ENCODE data around the gene TSPAN11. TPM values are rescaled to one million over a fixed set of nuclear protein-coding genes. Genes with fewer than 3 reads are reported as not detected.

The TSPAN11 gene
- total and polyA plus RNA-seq, 12 donors = 0.30 to 6.2 (median 1.2) TPM

- Histone ChIP-seq H3K27ac (no peak overlapping the region), H3K36me3 (replicated peaks in 1 of 2) (no peaks in the 10 kb centered on the region), H3K4me1 (replicated peaks in 1 of 2) (no peaks in the 10 kb centered on the region), H3K4me3 (no peak overlapping the region), H3K27me3 (no peaks in the 10 kb centered on the region), H3K9me3 (replicated peaks in 1 of 3) (no peaks in the 10 kb centered on the region)
- TF ChIP-seq CTCF (IDR thresholded peaks at IDR 0.05) (no peak), POLR2A (IDR thresholded peaks at IDR 0.05) (no peak)
- WGBS, 4 donors = 59 to 83% (median 79%) methylated on average over 3 to 4 of the region's 4 CpGs
- DNase-seq = no peak
- intact Hi-C loops (cut with DNase I) = no loop called here
Observed at GRCh38 chr12:31017535-31017934, 91.0 kb downstream of the TSPAN11 start.

- H3K36me3 ChIP-seq (replicated peaks in 1 of 2) = no peaks in the 10 kb centered on the region
- no peak overlapping the region for H3K27ac ChIP-seq
- H3K4me1 ChIP-seq (replicated peaks in 1 of 2) = no peaks in the 10 kb centered on the region
- WGBS, 4 donors = 56 to 74% (median 67%) methylated on average over 3 of the region's 3 CpGs
- no peaks in the 10 kb centered on the region for H3K27me3 ChIP-seq
- DNase-seq = peak in 1 of 7 donors; percentile 1
- no peaks in the 10 kb centered on the region for H3K9me3 ChIP-seq (replicated peaks in 1 of 3)
- intact Hi-C loops (cut with DNase I) = no loop called here
- no peak overlapping the region for H3K4me3 ChIP-seq
- TF ChIP-seq CTCF (IDR thresholded peaks at IDR 0.05) = no peak
Observed at GRCh38 chr12:31018106-31018789, 91.7 kb downstream of the TSPAN11 start.

GRCh38 chr12:31018790-31019505, 92.4 kb downstream of the TSPAN11 start:
- Histone ChIP-seq H3K9me3 (replicated peaks in 1 of 3) (no peaks in the 10 kb centered on the region), H3K4me1 (replicated peaks in 1 of 2) (no peaks in the 10 kb centered on the region), H3K4me3 (no peak overlapping the region), H3K36me3 (replicated peaks in 1 of 2) (no peaks in the 10 kb centered on the region), H3K27me3 (no peaks in the 10 kb centered on the region), H3K27ac (no peak overlapping the region)
- DNase-seq = no peak
- TF ChIP-seq CTCF (IDR thresholded peaks at IDR 0.05) (no peak), POLR2A (IDR thresholded peaks at IDR 0.05) (no peak)
- intact Hi-C loops (cut with DNase I) = no loop called here
- 76 to 93% (median 85%) methylated on average over 6 of the region's 6 CpGs for WGBS, 4 donors

GRCh38 chr12:31019561-31019960, 93.0 kb downstream of the TSPAN11 start:
- H3K36me3 ChIP-seq (replicated peaks in 1 of 2) = no peaks in the 10 kb centered on the region
- DNase-seq = peak in 1 of 7 donors; percentile 4
- intact Hi-C loops (cut with DNase I) = no loop called here
- H3K9me3 ChIP-seq (replicated peaks in 1 of 3) = no peaks in the 10 kb centered on the region
- no peak overlapping the region for H3K4me3 ChIP-seq
- TF ChIP-seq CTCF (IDR thresholded peaks at IDR 0.05) (no peak), POLR2A (IDR thresholded peaks at IDR 0.05) (no peak)
- H3K27ac ChIP-seq = no peak overlapping the region
- no peaks in the 10 kb centered on the region for H3K27me3 ChIP-seq
- WGBS, 4 donors = 78 to 94% (median 82%) methylated on average over 6 of the region's 6 CpGs
- H3K4me1 ChIP-seq (replicated peaks in 1 of 2) = no peaks in the 10 kb centered on the region

Measured in adrenal gland (tissue), 12 donors.